GM21526 (cell line): ENCODE data around the gene PSMC3IP.
"Not testable (repeated sequence)": the region's sequence is repeated elsewhere in the genome, so short reads cannot be mapped to it uniquely, and the experiment has no call there.

Experiments
- ATAC-seq: cut with Tn5 transposase; IDR thresholded peaks from one replicate; pipeline ENCODE4 v1.9.1; 2021; ENCODE audit warnings: moderate library complexity; ENCODE audit not compliant: unreplicated experiment, low FRiP score

Gene PSMC3IP

GRCh38 chr17:42543190-42544079, 34.1 kb downstream of the PSMC3IP start:
- no peak for ATAC-seq

GRCh38 chr17:42541041-42541833, 36.3 kb downstream of the PSMC3IP start:
- no peak for ATAC-seq

DNA sequence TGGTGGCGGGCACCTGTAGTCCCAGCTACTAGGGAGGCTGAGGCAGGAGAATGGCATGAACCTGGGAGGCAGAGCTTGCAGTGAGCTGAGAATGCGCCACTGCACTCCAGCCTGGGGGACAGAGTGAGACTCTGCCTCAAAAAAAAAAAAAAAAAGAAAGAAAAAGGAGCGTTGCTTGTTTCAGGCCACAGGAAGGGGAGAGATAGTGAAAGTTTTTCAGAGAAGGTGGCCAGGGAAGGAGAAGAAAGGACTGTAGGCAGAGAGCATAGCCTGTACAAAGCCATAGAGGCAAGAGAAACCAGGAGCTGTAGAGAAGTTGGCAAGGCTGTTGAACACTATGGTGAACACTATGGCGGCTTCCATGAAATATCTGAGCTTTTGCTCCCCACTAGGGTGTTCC, 37.0 kb downstream of the PSMC3IP start:
- not testable (repeated sequence) for ATAC-seq

DNA sequence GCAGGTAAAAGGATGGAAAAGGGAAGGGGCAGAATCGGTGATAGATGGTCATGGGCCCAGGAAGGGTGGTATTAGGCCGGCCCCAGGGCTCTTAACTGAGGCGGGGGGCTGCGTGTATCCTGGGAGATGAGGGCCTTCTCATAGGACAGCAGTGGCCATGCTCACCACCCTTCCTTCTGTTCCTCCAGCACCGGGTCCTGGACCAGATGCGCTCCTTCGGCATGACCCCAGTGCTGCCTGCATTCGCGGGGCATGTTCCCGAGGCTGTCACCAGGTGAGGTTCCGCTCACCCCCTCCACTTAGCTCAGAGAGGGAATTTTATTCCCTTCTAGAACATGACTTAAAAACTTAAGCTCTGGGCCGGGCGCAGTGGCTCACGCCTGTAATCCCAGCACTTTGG, 39.0 kb downstream of the PSMC3IP start:
- no peak for ATAC-seq

- ATAC-seq = no peak
These were observed 39.6 kb downstream of the PSMC3IP start for GRCh38 chr17:42537826-42538451.

DNA sequence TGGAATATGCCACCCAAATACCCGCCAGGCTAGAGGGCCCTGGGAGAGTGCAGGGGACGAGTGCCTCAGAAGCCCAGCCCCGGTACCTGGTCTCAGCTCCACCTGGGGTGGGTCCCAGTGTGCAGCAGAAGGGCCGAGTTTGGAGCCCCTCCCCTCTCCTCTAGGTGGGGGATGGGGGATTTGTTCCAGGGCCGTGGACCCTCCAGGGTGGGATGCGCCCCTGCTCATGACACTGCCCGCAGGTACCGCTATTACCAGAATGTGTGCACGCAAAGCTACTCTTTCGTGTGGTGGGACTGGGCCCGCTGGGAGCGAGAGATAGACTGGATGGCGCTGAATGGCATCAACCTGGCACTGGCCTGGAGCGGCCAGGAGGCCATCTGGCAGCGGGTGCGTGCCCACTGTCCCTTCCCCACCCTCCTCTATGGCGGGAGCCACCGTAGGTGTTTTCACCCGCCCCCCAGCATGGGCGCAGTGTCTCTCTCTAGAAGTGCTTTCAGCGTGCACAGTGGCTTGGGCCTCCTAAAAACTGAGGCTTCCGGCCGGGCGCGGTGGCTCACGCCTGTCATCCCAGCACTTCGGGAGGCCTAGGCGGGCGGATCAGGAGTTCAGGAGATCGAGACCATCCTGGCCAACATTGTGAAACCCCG, 40.2 kb downstream of the PSMC3IP start:
- ATAC-seq = no peak

- ATAC-seq = peak; percentile 55
These were observed 41.0 kb downstream of the PSMC3IP start for GRCh38 chr17:42536372-42537155.

GRCh38 chr17:42536048-42536371, 41.5 kb downstream of the PSMC3IP start, which contains the start of gene NAGLU:
TSS of gene NAGLU (plus strand) at chr17:42536241. CDS start at chr17:42536273, 32 bp downstream.
- ATAC-seq = peak; percentile 70

DNA sequence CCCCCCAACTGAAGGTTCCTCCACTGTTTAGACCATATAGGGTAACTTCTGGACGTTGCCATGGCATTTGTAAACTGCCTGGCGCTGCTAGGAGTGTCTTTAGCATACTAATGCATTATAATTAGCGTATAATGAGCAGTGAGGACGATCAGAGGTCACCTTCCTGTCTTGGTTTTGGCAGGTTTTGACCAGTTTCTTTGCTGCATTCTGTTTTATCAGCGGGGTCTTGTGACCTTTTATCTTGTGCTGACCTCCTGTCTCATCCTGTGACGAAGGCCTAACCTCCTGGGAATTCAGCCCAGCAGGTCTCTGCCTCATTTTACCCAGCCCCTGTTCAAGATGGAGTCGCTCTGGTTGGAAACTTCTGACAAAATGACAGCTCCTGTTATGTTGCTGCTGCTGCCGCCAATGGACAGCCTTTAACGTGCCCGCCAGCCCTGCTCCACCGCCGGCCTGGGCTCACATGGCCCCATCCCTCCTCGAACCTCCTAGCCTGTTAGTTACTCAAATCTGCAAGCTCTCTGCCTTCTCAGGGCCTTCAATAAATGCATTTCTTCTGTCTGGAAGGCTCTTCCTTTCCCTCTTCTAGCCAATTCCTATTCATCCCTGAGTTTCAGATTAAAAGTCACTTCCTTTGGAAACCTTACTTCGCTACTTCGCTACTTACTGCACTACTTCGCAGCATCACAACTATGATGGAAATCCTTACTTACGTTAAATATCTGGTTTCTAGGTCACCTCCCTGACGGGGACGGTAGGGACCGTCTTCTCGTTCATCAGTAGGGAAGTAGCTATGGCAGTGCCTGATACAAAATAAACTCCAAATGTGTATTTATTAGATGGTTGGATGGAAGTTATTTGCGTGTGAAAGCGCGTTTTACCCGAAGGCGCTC, 42.1 kb downstream of the PSMC3IP start:
- ATAC-seq = no peak

DNA sequence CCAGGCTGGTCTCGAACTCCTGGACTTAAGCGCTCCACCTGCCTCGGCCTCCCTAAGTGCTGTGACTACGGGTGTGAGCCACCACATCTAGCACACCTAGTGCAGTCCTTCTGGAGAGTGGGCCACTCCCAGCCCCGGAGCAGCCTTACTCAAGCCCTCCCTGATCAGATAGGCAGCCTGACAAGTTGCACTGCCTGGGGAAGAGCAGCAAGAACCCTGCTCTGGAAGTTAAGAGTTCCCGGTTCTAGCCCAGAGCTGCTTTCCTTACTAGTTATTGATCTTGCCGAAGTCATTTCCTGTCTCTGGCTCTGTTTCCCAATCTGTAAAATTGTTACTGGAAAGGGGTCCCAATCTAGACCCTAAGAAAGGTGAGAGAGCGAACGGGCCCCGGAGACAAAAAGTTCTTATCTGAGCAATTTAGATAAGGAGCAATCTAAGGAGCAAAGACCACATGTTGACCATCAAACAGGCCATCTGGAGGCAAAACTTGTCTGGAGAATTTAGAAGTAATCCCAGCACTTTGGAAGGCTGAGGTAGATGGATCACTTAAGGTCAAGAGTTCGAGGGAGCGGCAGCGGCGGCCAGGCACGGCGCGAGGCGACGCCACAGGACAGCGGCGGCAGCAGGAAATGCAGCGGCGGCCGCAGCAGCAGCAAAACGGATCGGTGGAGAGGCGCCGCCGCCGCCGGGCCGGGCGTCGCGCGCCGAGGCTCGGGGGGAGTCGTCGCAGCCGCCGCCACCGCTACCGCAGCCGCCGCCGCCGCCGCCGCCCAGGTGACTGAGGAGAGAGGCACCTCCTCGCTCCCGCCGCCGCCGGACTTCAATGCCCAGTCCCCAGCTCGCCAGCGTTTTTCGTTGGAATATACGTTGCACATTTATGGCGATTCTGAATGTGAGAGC, 45.8 kb downstream of the PSMC3IP start:
- no peak for ATAC-seq

GRCh38 chr17:42530952-42531454, 46.5 kb downstream of the PSMC3IP start:
- no peak for ATAC-seq

DNA sequence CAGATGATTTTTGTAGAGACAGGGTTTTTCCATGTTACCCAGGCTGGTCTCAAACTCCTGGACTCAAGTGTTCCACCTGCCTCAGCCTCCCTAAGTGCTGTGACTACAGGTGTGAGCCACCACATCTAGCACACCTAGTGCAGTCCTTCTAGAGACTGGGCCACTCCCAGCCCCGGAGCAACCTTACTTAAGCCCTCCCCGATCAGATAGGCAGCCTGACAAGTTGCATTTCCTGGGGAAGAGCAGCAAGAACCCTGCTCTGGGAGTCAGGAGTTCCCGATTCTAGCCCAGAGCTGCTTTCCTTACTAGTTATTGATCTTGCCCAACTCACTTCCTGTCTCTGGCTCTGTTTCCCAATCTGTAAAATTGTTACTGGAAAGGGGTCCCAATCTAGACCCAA, 48.5 kb downstream of the PSMC3IP start:
- ATAC-seq = no peak

- ATAC-seq = no peak
These were observed 49.6 kb downstream of the PSMC3IP start for GRCh38 chr17:42527932-42528331.

DNA sequence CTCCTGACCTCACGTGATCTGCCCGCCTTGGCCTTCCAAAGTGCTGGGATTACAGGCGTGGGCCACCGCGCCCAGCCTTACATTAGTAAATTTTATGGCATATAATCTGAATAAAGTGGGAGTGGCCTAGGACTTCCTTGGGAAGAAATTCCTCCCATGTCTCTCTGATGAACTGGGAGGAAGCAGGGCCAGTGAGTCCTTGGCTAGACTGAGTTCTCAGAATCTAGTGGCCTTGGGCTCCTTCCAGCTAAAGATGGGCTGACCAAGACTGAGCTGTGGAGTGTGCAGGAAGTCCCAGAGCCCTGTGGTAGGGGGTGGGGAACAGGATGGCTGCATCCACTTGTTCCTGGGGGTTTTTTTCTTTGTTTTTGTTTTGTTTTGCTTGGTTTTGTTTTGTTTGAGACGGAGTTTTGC, 51.5 kb downstream of the PSMC3IP start:
- ATAC-seq = no peak

- ATAC-seq = no peak
These were observed 52.3 kb downstream of the PSMC3IP start for GRCh38 chr17:42525221-42525620.

- no peak for ATAC-seq
These were observed 54.7 kb downstream of the PSMC3IP start for GRCh38 chr17:42522798-42523278.
